KOPT-K1 (cell line): ENCODE measurements around the gene NECAP2.

Experiments
- H3K27ac ChIP-seq: fragments of 200-600 bp; sonication (generic); 2 replicates; pipeline ENCODE4 v1.5.1; 2016; ENCODE audit warnings: antibody characterized with exemption, mild to moderate bottlenecking, low read depth, low read length; ENCODE audit not compliant: poor library complexity, severe bottlenecking
- H3K36me3 ChIP-seq: fragments of 200-600 bp; sonication (generic); 2 replicates; pipeline ENCODE4 v1.5.1; 2017; ENCODE audit warnings: antibody characterized with exemption, mild to moderate bottlenecking, low read length, moderate library complexity; ENCODE audit not compliant: insufficient read depth
- H3K9me3 ChIP-seq: fragments of 200-600 bp; sonication (generic); 2 replicates; pipeline ENCODE4 v1.5.1; 2017; ENCODE audit warnings: antibody characterized with exemption, low read length, mild to moderate bottlenecking; ENCODE audit not compliant: insufficient read depth, poor library complexity, severe bottlenecking

NECAP2 gene

GRCh38 chr1:16418823-16419425 is 21.6 kb upstream of the NECAP2 start:
- Histone ChIP-seq H3K36me3 (no peaks in the 10 kb centered on the region), H3K27ac (no peak overlapping the region), H3K9me3 (no peaks in the 10 kb centered on the region)

GRCh38 chr1:16420424-16421118 is 20.0 kb upstream of the NECAP2 start:
- no peaks in the 10 kb centered on the region for H3K36me3 ChIP-seq
- H3K27ac ChIP-seq = peak overlapping the region; percentile 60
- no peaks in the 10 kb centered on the region for H3K9me3 ChIP-seq

GRCh38 chr1:16421201-16421600 is 19.3 kb upstream of the NECAP2 start:
- no peaks in the 10 kb centered on the region for H3K9me3 ChIP-seq
- H3K27ac ChIP-seq = peak overlapping the region; percentile 60
- no peaks in the 10 kb centered on the region for H3K36me3 ChIP-seq

- Histone ChIP-seq H3K27ac (peak overlapping the region; percentile 60), H3K36me3 (no peaks in the 10 kb centered on the region), H3K9me3 (no peaks in the 10 kb centered on the region)
Measured at GRCh38 chr1:16422041-16422440, 18.5 kb upstream of the NECAP2 start.

- Histone ChIP-seq H3K27ac (no peak overlapping the region), H3K36me3 (no peaks in the 10 kb centered on the region), H3K9me3 (no peaks in the 10 kb centered on the region)
Measured at GRCh38 chr1:16425125-16426025, 15.1 kb upstream of the NECAP2 start.

GRCh38 chr1:16430606-16431005 is 9.9 kb upstream of the NECAP2 start:
- Histone ChIP-seq H3K36me3 (no peaks in the 10 kb centered on the region), H3K9me3 (no peaks in the 10 kb centered on the region), H3K27ac (no peak overlapping the region)

- H3K9me3 ChIP-seq = no peaks in the 10 kb centered on the region
Measured at GRCh38 chr1:16433030-16433429, 7.5 kb upstream of the NECAP2 start.

GRCh38 chr1:16434007-16434406 is 6.5 kb upstream of the NECAP2 start:
- Histone ChIP-seq H3K36me3 (no peaks in the 10 kb centered on the region), H3K27ac (no peak overlapping the region), H3K9me3 (no peaks in the 10 kb centered on the region)

More at GRCh38 chr1:16433030-16433429, 7.5 kb upstream of the NECAP2 start:
- Histone ChIP-seq H3K36me3 (no peaks in the 10 kb centered on the region), H3K27ac (no peak overlapping the region)

- H3K27ac ChIP-seq = no peak overlapping the region
- H3K9me3 ChIP-seq = no peaks in the 10 kb centered on the region
- H3K36me3 ChIP-seq = no peaks in the 10 kb centered on the region
Measured at GRCh38 chr1:16434501-16434900, 6.0 kb upstream of the NECAP2 start.

- Histone ChIP-seq H3K9me3 (no peaks in the 10 kb centered on the region), H3K27ac (no peak within 1 kb of the TSS), H3K36me3 (0 out of 2 replicates have a peak, but pooled peaks cover under 1% of the 10 kb centered on the region)
Measured at GRCh38 chr1:16436946-16437474, 3.5 kb upstream of the NECAP2 start, which contains the start of gene SPATA21. Gene SPATA21, minus strand, starts transcription at chr1:16437424. Its CDS starts 6,053 bp downstream, at chr1:16431371.

- Histone ChIP-seq H3K36me3 (peaks cover 15% of the 10 kb centered on the region), H3K27ac (no peak overlapping the region), H3K9me3 (no peaks in the 10 kb centered on the region)
Measured at GRCh38 chr1:16438516-16438915, 2.0 kb upstream of the NECAP2 start.

GRCh38 chr1:16438924-16439323 is 1.6 kb upstream of the NECAP2 start:
- Histone ChIP-seq H3K27ac (no peak overlapping the region), H3K9me3 (no peaks in the 10 kb centered on the region)

GRCh38 chr1:16440131-16440469 is 424 bp upstream of the NECAP2 start:
- H3K27ac ChIP-seq = peak overlapping the region; percentile 79
- H3K36me3 ChIP-seq = peaks cover 31% of the 10 kb centered on the region
- H3K9me3 ChIP-seq = no peaks in the 10 kb centered on the region

More at GRCh38 chr1:16438924-16439323, 1.6 kb upstream of the NECAP2 start:
- peaks cover 19% of the 10 kb centered on the region for H3K36me3 ChIP-seq

GRCh38 chr1:16441282-16441665 is 750 bp downstream of the NECAP2 start:
- Histone ChIP-seq H3K36me3 (peaks cover 43% of the 10 kb centered on the region), H3K27ac (peak overlapping the region; percentile 79)

GRCh38 chr1:16442265-16442664 is 1.7 kb downstream of the NECAP2 start:
- Histone ChIP-seq H3K27ac (no peak overlapping the region), H3K36me3 (peaks cover 53% of the 10 kb centered on the region)

More at GRCh38 chr1:16441282-16441665, 750 bp downstream of the NECAP2 start:
- no peaks in the 10 kb centered on the region for H3K9me3 ChIP-seq

More at GRCh38 chr1:16442265-16442664, 1.7 kb downstream of the NECAP2 start:
- no peaks in the 10 kb centered on the region for H3K9me3 ChIP-seq
